ENCODE results near the gene RAET1G.
"Not testable (repeated sequence)": the region's sequence is repeated elsewhere in the genome, so short reads cannot be mapped to it uniquely, and the experiment has no call there.

Gene RAET1G

DNA sequence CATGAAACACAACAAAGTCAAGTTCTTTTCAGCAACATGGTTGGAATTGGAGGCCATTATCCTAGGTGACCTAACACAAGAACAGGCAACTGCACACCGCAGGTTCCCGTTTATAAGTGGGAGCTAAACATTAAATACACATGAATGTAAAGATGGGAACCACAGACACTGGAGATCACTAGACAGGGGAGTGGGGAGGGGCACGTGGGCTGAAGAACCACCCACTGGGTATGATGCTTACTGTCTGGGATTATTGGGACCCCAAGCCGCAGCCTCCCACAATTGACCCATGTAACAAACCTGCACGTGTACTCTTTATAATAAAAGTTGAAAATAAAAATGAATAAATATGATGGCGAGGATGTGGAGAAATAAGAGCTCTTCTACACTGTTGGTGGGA, 8.6 kb upstream of the RAET1G start:
- Histone ChIP-seq H3K9me2 (replicated peaks; ENCODE audit: insufficient read depth, low read length) (no peaks in the 10 kb centered on the region), H4K20me1 (ENCODE audit: insufficient read depth, low read length) (no peaks in the 10 kb centered on the region), H3K9me3 (replicated peaks; ENCODE audit: insufficient read depth, low read length) (no peaks in the 10 kb centered on the region), H3F3A (ENCODE audit: insufficient read depth, low read length) (no peaks in the 10 kb centered on the region), H3K79me2 (ENCODE audit: low read length) (no peaks in the 10 kb centered on the region), H3K4me3 (ENCODE audit: low read length) (no peak overlapping the region), H3K27me3 (replicated peaks; ENCODE audit: insufficient read depth, low read length) (peaks cover 68% of the 10 kb centered on the region), H3K27ac (ENCODE audit: low read length) (no peak overlapping the region), H3K9ac (ENCODE audit: low read length) (no peak overlapping the region), H3K36me3 (replicated peaks; ENCODE audit: insufficient read depth, low read length) (no peaks in the 10 kb centered on the region), H3K4me1 (ENCODE audit: low read length) (no peaks in the 10 kb centered on the region), H2AFZ (ENCODE audit: low read length) (no peak overlapping the region), H3K4me2 (ENCODE audit: low read depth, low read length) (no peak overlapping the region)
- no peak for DNase-seq
- TF ChIP-seq EZH2 (optimal IDR thresholded peaks at IDR 0.05; ENCODE audit: low read depth, low read length), result no peak
- TF ChIP-seq, protein P1, sequence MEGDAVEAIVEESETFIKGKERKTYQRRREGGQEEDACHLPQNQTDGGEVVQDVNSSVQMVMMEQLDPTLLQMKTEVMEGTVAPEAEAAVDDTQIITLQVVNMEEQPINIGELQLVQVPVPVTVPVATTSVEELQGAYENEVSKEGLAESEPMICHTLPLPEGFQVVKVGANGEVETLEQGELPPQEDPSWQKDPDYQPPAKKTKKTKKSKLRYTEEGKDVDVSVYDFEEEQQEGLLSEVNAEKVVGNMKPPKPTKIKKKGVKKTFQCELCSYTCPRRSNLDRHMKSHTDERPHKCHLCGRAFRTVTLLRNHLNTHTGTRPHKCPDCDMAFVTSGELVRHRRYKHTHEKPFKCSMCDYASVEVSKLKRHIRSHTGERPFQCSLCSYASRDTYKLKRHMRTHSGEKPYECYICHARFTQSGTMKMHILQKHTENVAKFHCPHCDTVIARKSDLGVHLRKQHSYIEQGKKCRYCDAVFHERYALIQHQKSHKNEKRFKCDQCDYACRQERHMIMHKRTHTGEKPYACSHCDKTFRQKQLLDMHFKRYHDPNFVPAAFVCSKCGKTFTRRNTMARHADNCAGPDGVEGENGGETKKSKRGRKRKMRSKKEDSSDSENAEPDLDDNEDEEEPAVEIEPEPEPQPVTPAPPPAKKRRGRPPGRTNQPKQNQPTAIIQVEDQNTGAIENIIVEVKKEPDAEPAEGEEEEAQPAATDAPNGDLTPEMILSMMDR (IDR thresholded peaks at IDR 0.05; ENCODE audit: low read length), result no peak

DNA sequence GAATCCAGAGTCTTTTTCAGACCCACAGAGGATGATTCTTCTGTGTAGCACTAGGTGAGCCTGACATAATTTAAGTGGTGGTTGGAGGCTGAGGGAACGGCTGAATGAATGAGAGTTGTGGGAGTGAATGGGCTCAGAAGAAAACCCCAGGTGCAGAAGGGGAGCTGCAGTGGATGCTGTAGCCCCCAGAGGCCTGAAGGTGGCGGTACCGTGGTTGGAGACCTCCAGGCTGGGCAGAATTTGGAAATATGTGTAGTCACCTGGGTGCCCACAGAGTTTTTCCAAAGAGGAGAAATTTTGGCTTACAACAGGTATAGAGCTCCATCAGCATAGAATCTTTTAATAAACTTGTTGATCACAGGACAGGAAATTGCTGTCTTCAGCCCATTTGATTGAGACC, 6.5 kb upstream of the RAET1G start:
- Histone ChIP-seq H3K27me3 (replicated peaks; ENCODE audit: insufficient read depth, low read length) (peaks cover 66% of the 10 kb centered on the region), H3K4me3 (ENCODE audit: low read length) (no peak overlapping the region)

DNA sequence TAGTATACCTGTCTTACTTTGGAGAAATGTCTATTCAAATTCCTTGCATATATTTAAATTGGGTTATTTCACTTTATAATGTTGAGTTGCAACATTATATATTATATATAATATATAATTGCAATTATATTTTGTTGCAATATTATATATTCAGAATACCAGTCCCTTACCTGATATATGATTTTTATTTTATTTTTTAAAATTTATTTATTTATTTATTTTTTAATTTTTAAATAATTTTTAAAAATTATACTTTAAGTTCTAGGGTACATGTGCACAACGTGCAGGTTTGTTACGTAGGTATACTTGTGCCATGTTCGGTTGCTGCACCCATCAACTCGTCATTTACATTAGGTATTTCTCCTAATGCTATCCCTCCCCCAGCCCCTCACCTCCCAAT, 4.1 kb upstream of the RAET1G start:
- not testable (repeated sequence) for H3F3A ChIP-seq (ENCODE audit: insufficient read depth, low read length); H3K9ac ChIP-seq (ENCODE audit: low read length); H3K9me2 ChIP-seq (replicated peaks; ENCODE audit: insufficient read depth, low read length); H3K9me3 ChIP-seq (replicated peaks; ENCODE audit: insufficient read depth, low read length); H4K20me1 ChIP-seq (ENCODE audit: insufficient read depth, low read length); DNase-seq; H2AFZ ChIP-seq (ENCODE audit: low read length); H3K79me2 ChIP-seq (ENCODE audit: low read length); H3K27ac ChIP-seq (ENCODE audit: low read length); H3K36me3 ChIP-seq (replicated peaks; ENCODE audit: insufficient read depth, low read length); H3K4me2 ChIP-seq (ENCODE audit: low read depth, low read length); H3K4me3 ChIP-seq (ENCODE audit: low read length); H3K4me1 ChIP-seq (ENCODE audit: low read length)
- H3K27me3 ChIP-seq (replicated peaks; ENCODE audit: insufficient read depth, low read length), result peaks cover 74% of the 10 kb centered on the region

More for the DNA sequence above, 6.5 kb upstream of the RAET1G start:
- Histone ChIP-seq H2AFZ (ENCODE audit: low read length) (no peak overlapping the region), H3K79me2 (ENCODE audit: low read length) (no peaks in the 10 kb centered on the region), H3K9me3 (replicated peaks; ENCODE audit: insufficient read depth, low read length) (no peaks in the 10 kb centered on the region), H3K9me2 (replicated peaks; ENCODE audit: insufficient read depth, low read length) (no peaks in the 10 kb centered on the region), H3K36me3 (replicated peaks; ENCODE audit: insufficient read depth, low read length) (no peaks in the 10 kb centered on the region), H3K9ac (ENCODE audit: low read length) (no peak overlapping the region), H3K27ac (ENCODE audit: low read length) (no peak overlapping the region), H4K20me1 (ENCODE audit: insufficient read depth, low read length) (no peaks in the 10 kb centered on the region), H3K4me1 (ENCODE audit: low read length) (no peaks in the 10 kb centered on the region), H3K4me2 (ENCODE audit: low read depth, low read length) (no peak overlapping the region), H3F3A (ENCODE audit: insufficient read depth, low read length) (no peaks in the 10 kb centered on the region)
- DNase-seq, result no peak
- TF ChIP-seq EZH2phosphoT487 (IDR thresholded peaks at IDR 0.05; ENCODE audit: low read length), result no peak
- TF ChIP-seq, protein P1 (IDR thresholded peaks at IDR 0.05; ENCODE audit: low read length), result peak; percentile 28

DNA sequence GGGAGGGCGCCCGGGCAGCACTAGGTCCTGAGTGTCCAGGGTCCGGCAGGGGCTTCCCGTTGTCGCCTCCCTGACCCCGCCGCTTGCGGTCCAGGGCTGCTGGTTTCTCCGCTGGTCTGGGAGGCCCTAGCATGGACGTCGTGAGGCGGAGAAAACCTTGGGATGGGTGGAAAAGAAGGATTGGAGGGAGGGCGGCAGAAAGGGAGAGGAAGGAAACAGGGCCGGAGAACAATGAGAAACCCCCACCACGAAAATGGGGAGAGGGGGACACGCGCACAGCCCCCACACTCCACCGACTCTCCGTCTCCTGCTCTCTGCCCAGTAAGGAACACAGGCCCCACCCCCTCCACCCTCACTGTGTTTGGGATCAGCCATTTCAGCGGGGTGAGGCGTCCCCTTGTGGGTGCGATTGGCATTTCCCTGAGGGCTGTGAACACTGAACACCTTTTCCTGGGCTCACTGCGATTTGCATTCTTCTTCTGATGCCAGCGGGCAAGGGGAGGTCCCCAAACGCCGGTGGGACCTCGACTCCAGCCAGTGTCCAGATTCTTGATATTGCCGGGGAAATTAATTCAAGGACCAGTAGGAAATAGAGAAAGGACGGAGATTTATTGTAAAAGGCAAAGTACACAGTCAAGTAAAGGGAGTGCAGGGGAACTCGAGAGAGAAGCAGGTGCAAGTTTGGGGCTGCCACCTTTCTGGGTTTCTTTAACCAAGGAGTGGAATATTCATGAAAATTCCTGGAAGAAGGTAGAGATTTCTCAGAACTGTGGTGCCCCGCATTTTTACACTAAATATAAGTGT, 3.3 kb upstream of the RAET1G start:
- no peak overlapping the region for H3K4me2 ChIP-seq (ENCODE audit: low read depth, low read length)
- no peak overlapping the region for H3K9ac ChIP-seq (ENCODE audit: low read length)
- H3K27ac ChIP-seq (ENCODE audit: low read length), result no peak overlapping the region
- peak; percentile 30 for DNase-seq
- H3F3A ChIP-seq (ENCODE audit: insufficient read depth, low read length), result no peaks in the 10 kb centered on the region
- no peaks in the 10 kb centered on the region for H3K36me3 ChIP-seq (replicated peaks; ENCODE audit: insufficient read depth, low read length)
- H3K79me2 ChIP-seq (ENCODE audit: low read length), result no peaks in the 10 kb centered on the region
- no peaks in the 10 kb centered on the region for H3K9me2 ChIP-seq (replicated peaks; ENCODE audit: insufficient read depth, low read length)
- H3K4me1 ChIP-seq (ENCODE audit: low read length), result no peaks in the 10 kb centered on the region
- no peaks in the 10 kb centered on the region for H4K20me1 ChIP-seq (ENCODE audit: insufficient read depth, low read length)
- H2AFZ ChIP-seq (ENCODE audit: low read length), result no peak overlapping the region
- H3K4me3 ChIP-seq (ENCODE audit: low read length), result no peak overlapping the region
- H3K9me3 ChIP-seq (replicated peaks; ENCODE audit: insufficient read depth, low read length), result no peaks in the 10 kb centered on the region
- TF ChIP-seq, protein P1 (IDR thresholded peaks at IDR 0.05; ENCODE audit: low read length), result peak; percentile 49
- TF ChIP-seq EZH2phosphoT487 (IDR thresholded peaks at IDR 0.05; ENCODE audit: low read length) (no peak), EZH2 (optimal IDR thresholded peaks at IDR 0.05; ENCODE audit: low read depth, low read length) (no peak)
- peaks cover 75% of the 10 kb centered on the region for H3K27me3 ChIP-seq (replicated peaks; ENCODE audit: insufficient read depth, low read length)

Data from MM.1S (cell line).